ENCODE measurements around the gene TAOK2. TPM values are rescaled to one million over a fixed set of nuclear protein-coding genes. Genes with fewer than 3 reads are reported as not detected.

TAOK2 gene
- total RNA-seq, 1 donor from 2014 or later: 159 TPM

GRCh38 chr16:29988346-29989075, 14.8 kb downstream of the TAOK2 start:
- no peak for DNase-seq

DNA sequence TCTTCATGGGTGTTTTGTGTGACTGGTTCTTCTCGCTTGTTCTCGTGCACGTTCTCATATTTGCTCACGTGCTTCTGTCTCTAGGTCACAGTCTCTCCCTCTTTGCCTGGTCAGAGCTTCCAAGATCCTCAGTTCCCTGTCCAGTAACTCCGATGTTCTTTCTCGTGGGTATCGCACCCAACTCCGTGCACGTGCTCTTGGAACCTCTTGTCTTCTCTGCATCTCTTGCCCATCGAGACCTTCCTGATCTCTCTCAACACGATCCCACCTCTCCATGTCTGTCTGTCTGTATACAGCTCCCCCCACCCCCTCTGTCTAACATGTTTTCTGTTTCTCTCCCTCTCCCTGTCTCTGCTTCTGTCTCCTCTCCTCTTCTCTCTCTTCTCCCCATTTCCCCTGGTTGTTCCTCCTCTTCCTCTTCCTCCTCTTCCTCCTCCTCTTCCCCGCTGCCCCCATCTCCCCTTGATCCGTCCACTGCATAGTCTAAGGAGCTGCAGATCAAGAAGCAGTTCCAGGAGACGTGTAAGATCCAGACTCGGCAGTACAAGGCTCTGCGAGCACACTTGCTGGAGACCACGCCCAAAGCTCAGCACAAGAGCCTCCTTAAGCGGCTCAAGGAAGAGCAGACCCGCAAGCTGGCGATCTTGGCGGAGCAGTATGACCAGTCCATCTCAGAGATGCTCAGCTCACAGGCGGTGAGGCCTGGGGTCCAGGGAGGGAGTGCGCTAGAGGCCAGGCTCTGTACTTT, 15.6 kb downstream of the TAOK2 start:
- no peak for DNase-seq

GRCh38 chr16:29990034-29990433, 16.4 kb downstream of the TAOK2 start:
- DNase-seq: no peak

DNA sequence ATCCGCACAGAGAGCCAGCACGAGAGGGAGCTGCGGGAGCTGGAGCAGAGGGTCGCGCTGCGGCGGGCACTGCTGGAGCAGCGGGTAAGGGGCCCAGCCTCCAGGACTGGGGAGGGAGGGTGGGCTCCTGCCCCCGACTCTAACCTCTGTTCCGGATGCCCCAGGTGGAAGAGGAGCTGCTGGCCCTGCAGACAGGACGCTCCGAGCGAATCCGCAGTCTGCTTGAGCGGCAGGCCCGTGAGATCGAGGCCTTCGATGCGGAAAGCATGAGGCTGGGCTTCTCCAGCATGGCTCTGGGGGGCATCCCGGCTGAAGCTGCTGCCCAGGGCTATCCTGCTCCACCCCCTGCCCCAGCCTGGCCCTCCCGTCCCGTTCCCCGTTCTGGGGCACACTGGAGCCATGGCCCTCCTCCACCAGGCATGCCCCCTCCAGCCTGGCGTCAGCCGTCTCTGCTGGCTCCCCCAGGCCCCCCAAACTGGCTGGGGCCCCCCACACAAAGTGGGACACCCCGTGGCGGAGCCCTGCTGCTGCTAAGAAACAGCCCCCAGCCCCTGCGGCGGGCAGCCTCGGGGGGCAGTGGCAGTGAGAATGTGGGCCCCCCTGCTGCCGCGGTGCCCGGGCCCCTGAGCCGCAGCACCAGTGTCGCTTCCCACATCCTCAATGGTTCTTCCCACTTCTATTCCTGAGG, 17.4 kb downstream of the TAOK2 start:
- no peak for DNase-seq

- no peak for DNase-seq
Observed at GRCh38 chr16:29991571-29991904, 17.9 kb downstream of the TAOK2 start.

- no peak for DNase-seq
Observed at GRCh38 chr16:29992344-29992967, 18.8 kb downstream of the TAOK2 start.

- no peak for DNase-seq
Observed at GRCh38 chr16:29993191-29993902, 19.7 kb downstream of the TAOK2 start.

- no peak for DNase-seq
Observed at GRCh38 chr16:29993903-29994599, 20.4 kb downstream of the TAOK2 start.

GRCh38 chr16:29994600-29995323, 21.1 kb downstream of the TAOK2 start:
- peak; percentile 45 for DNase-seq

GRCh38 chr16:29995324-29995910, 21.7 kb downstream of the TAOK2 start, which contains the start of gene HIRIP3:
HIRIP3 (minus strand) TSS chr16:29995617; CDS start chr16:29995605, 12 bp downstream.
- peak; percentile 83 for DNase-seq

- DNase-seq: peak; percentile 97
Observed at GRCh38 chr16:29995911-29996765, 22.5 kb downstream of the TAOK2 start, which contains the start of gene INO80E. INO80E (plus strand) TSS chr16:29996241; CDS start chr16:29996311, 70 bp downstream.

GRCh38 chr16:29996766-29997250, 23.1 kb downstream of the TAOK2 start:
- no peak for DNase-seq

- no peak for DNase-seq
Observed at GRCh38 chr16:29999605-30000004, 25.9 kb downstream of the TAOK2 start.

DNA sequence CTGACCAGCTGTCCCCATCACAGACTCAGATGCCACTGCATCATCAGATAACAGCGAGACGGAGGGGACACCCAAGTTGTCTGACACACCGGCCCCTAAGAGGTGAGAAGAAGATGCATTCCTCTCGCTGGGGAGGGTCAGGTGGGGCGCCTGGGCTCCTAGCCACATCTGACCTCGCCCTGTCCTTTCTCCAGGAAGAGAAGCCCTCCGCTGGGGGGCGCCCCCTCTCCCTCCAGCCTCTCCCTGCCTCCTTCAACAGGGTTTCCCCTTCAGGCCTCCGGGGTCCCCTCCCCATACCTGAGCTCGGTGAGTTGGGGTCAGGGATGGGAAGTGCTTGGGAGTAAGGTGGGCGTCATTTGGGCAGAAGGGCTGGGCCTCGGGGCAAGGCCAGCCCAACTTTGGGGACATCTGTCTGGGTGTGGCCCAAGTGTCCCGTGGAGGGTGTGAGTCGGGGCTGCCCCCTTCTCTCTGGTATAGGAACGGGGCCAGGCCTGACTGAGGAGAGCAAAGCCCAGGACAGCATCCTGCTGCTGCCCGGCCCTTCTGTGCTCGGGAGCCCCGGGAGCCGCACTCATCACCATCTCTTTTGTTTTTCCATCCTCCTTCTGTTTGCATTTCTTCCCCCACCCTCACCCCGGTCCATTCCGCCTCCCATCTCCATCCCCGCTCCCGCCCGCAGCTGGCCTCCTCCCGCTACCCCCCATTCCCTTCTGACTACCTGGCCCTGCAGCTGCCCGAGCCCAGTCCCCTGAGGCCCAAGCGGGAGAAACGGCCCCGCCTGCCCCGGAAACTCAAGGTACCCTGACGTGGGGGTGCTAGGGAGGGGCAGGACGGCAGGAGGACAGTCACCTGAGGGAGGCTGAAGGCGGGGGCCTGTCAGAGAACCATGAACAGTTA, 27.3 kb downstream of the TAOK2 start:
- DNase-seq: no peak

GRCh38 chr16:30002614-30003346, 29.1 kb downstream of the TAOK2 start:
- DNase-seq: no peak

DNA sequence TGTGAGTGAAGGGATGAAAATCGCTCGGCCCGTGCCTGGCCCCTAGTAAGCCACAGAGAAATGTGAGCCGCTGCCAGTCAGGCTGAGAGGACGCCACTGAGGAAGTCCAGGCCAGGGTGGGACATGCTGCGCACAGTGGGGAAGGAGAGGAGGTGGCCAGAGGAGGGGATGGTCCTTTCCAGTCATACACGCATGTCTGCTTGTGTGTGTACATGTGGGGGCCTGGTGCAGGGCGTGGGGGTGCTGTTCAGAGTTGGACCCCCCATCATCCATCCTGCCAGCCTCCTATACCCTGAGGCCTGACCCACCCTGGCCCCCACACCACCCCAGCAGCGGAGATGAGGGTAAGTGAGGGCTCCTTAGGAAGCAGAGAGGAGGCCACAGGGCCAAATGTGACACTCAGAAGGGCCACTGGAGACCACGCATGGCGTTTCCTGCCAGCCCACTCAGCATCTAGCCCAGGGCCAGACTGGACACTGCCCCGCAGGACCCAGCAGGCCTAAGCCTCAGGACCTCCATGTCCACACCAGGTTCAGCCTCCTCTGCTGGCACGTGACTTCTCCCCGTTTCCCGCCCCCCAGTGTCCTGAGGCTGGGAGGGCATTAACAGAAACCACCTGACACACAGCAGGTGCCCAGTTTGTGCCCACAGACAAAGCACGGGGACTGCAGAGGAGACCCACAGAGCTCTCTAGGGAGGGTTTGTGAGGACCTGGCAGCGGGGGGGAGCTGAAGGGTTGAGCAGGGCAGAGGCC, 30.2 kb downstream of the TAOK2 start:
- no peak for DNase-seq

DNA sequence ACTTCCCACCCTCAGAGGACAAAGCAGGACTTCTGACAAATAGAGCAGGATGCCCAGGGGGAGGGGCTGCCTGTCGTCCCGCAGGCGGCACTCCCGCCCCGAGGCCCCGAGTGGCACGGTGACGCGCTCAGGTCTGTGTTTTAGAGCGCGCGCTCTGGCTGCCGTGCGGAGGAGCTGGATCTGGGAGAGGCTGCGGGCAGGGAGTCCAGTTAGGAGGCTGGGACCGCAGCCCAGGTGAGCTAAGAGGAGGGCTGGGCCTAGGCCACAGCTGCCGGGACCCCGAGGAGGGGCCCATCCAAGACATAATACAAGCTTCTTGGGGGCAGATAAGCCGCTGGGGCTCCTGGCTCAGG, 30.7 kb downstream of the TAOK2 start:
- DNase-seq: no peak
